Activated CD4-positive, CD25-positive, alpha-beta regulatory T cell (primary cell): Measurements from ENCODE around the gene SRSF7.
A peak's percentile ranks its signal among the peaks of the same experiment; 100 is the strongest.
"Not testable (repeated sequence)": the region's sequence is repeated elsewhere in the genome, so short reads cannot be mapped to it uniquely, and the experiment has no call there.

Experiments
- DNase-seq, 4 experiments: peaks; one replicate each; lab custom pipeline; 2025; lab: John Stamatoyannopoulos, UW

Gene SRSF7

GRCh38 chr2:38750891-38751595 lies at the start of gene SRSF7:
TSS of gene SRSF7 (minus strand) at chr2:38751361. CDS start at chr2:38751256, 105 bp downstream.
- peak; percentile 92 to 98 (median 97) for DNase-seq

GRCh38 chr2:38797953-38798352 lies 46.8 kb upstream of the SRSF7 start:
- DNase-seq: no peak

- DNase-seq: no peak
These were observed 46.1 kb upstream of the SRSF7 start for GRCh38 chr2:38797250-38797676.

- DNase-seq: not testable (repeated sequence)
These were observed 43.9 kb upstream of the SRSF7 start for GRCh38 chr2:38795016-38795415.

- DNase-seq: no peak
These were observed 43.2 kb upstream of the SRSF7 start for GRCh38 chr2:38794235-38794946.

- no peak for DNase-seq
These were observed 42.4 kb upstream of the SRSF7 start for GRCh38 chr2:38793511-38793910.

- no peak for DNase-seq
These were observed 41.6 kb upstream of the SRSF7 start for GRCh38 chr2:38792751-38793150.

GRCh38 chr2:38792321-38792720 lies 41.2 kb upstream of the SRSF7 start:
- not testable (repeated sequence) for DNase-seq

- no peak for DNase-seq
These were observed 40.6 kb upstream of the SRSF7 start for GRCh38 chr2:38791744-38792143.

GRCh38 chr2:38789691-38790090 lies 38.5 kb upstream of the SRSF7 start:
- DNase-seq: no peak

- DNase-seq: no peak
These were observed 37.1 kb upstream of the SRSF7 start for GRCh38 chr2:38788306-38788705.

GRCh38 chr2:38783586-38783985 lies 32.4 kb upstream of the SRSF7 start:
- DNase-seq: no peak

- DNase-seq: no peak
These were observed 27.5 kb upstream of the SRSF7 start for GRCh38 chr2:38778687-38779082.

GRCh38 chr2:38776531-38776930 lies 25.4 kb upstream of the SRSF7 start:
- no peak for DNase-seq

GRCh38 chr2:38775921-38776225 lies 24.7 kb upstream of the SRSF7 start:
- no peak for DNase-seq

GRCh38 chr2:38775097-38775920 lies 24.1 kb upstream of the SRSF7 start:
- no peak for DNase-seq

- no peak for DNase-seq
These were observed 20.5 kb upstream of the SRSF7 start for GRCh38 chr2:38771632-38772031.

GRCh38 chr2:38765551-38765950 lies 14.4 kb upstream of the SRSF7 start:
- DNase-seq: no peak

GRCh38 chr2:38765149-38765548 lies 14.0 kb upstream of the SRSF7 start:
- no peak for DNase-seq

- DNase-seq: no peak
These were observed 12.6 kb upstream of the SRSF7 start for GRCh38 chr2:38763728-38764127.

GRCh38 chr2:38763228-38763627 lies 12.1 kb upstream of the SRSF7 start:
- no peak for DNase-seq

- DNase-seq: not testable (repeated sequence)
These were observed 4.7 kb upstream of the SRSF7 start for GRCh38 chr2:38755891-38756290.

- DNase-seq: no peak
These were observed 3.3 kb upstream of the SRSF7 start for GRCh38 chr2:38754506-38754905.
